Peyer's patch (tissue), 4 donors: ENCODE data around the gene NCDN. TPM values are rescaled to one million over a fixed set of nuclear protein-coding genes. Genes with fewer than 3 reads are reported as not detected.

Source experiments
- DNase-seq, 3 donors: peaks; one replicate each; pipeline ENCODE4 v3.0.0-alpha.2; 2017 to 2019
- H3K27ac ChIP-seq, 4 donors: fragments of 200-600 bp; sonication (generic); one replicate each; pipeline ENCODE4 v1.5.1; 2016 to 2019
- H3K27me3 ChIP-seq, 2 donors: fragments of 200-600 bp; sonication (generic); one replicate each; pipeline ENCODE4 v1.5.1; 2019
- H3K36me3 ChIP-seq, 3 donors: fragments of 200-600 bp; sonication (generic); one replicate each; pipeline ENCODE4 v1.5.1; 2016 to 2019
- H3K4me1 ChIP-seq, 4 donors: fragments of 200-600 bp; sonication (generic); one replicate each; pipeline ENCODE4 v1.5.1; 2016 to 2019
- H3K4me3 ChIP-seq, 4 donors: fragments of 200-600 bp; sonication (generic); 1 replicate in 3 of 4; 2 replicates in 1 of 4; pipeline ENCODE4 v1.5.1; 2016 to 2019; ENCODE audit warnings: mild to moderate bottlenecking in 1 of 4
- H3K9me3 ChIP-seq, 4 donors: fragments of 200-600 bp; sonication (generic); one replicate each; pipeline ENCODE4 v1.5.1; 2016 to 2019; ENCODE audit warnings: mild to moderate bottlenecking in 1 of 4
- POLR2A ChIP-seq, 2 donors: fragments of 450-650 bp; IDR thresholded peaks; one replicate each; pipeline ENCODE4 v1.5.1; 2017; ENCODE audit warnings: antibody characterized with exemption in 2 of 2, mild to moderate bottlenecking in 2 of 2, moderate library complexity in 2 of 2
- total RNA-seq, 4 donors: library from RNA; depleted of rRNA; stranded (reverse); fragments of >200 nt; gene quantifications; one replicate each; pipeline ENCODE4 v1.1.0, GENCODE V29; 2016
- TF ChIP-seq, protein P1 (sequence below), 6 experiments: fragments of 450-650 bp in 4 of 6; fragments of 200-600 bp in 2 of 6; sonication (generic) in 1 of 6; IDR thresholded peaks; one replicate each; pipeline ENCODE4 v1.5.1; 2017 to 2019; ENCODE audit warnings: antibody characterized with exemption in 6 of 6, mild to moderate bottlenecking in 3 of 6, moderate library complexity in 1 of 6

The NCDN gene
- total RNA-seq, 4 donors from 2014 or later = 6.3 to 15.3 (median 13.2) TPM

GRCh38 chr1:35539073-35539823 lies 18.4 kb upstream of the NCDN start:
- TF ChIP-seq POLR2A (IDR thresholded peaks at IDR 0.05) = no peak
- TF ChIP-seq, protein P1, sequence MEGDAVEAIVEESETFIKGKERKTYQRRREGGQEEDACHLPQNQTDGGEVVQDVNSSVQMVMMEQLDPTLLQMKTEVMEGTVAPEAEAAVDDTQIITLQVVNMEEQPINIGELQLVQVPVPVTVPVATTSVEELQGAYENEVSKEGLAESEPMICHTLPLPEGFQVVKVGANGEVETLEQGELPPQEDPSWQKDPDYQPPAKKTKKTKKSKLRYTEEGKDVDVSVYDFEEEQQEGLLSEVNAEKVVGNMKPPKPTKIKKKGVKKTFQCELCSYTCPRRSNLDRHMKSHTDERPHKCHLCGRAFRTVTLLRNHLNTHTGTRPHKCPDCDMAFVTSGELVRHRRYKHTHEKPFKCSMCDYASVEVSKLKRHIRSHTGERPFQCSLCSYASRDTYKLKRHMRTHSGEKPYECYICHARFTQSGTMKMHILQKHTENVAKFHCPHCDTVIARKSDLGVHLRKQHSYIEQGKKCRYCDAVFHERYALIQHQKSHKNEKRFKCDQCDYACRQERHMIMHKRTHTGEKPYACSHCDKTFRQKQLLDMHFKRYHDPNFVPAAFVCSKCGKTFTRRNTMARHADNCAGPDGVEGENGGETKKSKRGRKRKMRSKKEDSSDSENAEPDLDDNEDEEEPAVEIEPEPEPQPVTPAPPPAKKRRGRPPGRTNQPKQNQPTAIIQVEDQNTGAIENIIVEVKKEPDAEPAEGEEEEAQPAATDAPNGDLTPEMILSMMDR (IDR thresholded peaks at IDR 0.05) = no peak
- Histone ChIP-seq H3K9me3 (no peaks in the 10 kb centered on the region), H3K36me3 (peaks cover 0 to 9% (median 0%) of the 10 kb centered on the region in 3 donors), H3K4me1 (peaks cover 0 to 25% (median 7%) of the 10 kb centered on the region in 4 donors), H3K4me3 (no peak overlapping the region), H3K27ac (peak overlapping the region; percentile 42 to 48 (median 46)), H3K27me3 (no peaks in the 10 kb centered on the region)
- DNase-seq = peak in 1 of 3 donors; percentile 40

- TF ChIP-seq, protein P1 (IDR thresholded peaks at IDR 0.05) = no peak
- no peak for TF ChIP-seq POLR2A (IDR thresholded peaks at IDR 0.05)
- Histone ChIP-seq H3K36me3 (peaks cover 0 to 9% (median 0%) of the 10 kb centered on the region in 3 donors), H3K27me3 (no peaks in the 10 kb centered on the region), H3K4me1 (peaks cover 0 to 25% (median 7%) of the 10 kb centered on the region in 4 donors), H3K4me3 (no peak overlapping the region), H3K9me3 (no peaks in the 10 kb centered on the region), H3K27ac (peak overlapping the region in 3 of 4 donors; percentile 42 to 47 (median 44))
- DNase-seq = no peak
Measured at GRCh38 chr1:35539824-35540261, 17.8 kb upstream of the NCDN start.

DNA sequence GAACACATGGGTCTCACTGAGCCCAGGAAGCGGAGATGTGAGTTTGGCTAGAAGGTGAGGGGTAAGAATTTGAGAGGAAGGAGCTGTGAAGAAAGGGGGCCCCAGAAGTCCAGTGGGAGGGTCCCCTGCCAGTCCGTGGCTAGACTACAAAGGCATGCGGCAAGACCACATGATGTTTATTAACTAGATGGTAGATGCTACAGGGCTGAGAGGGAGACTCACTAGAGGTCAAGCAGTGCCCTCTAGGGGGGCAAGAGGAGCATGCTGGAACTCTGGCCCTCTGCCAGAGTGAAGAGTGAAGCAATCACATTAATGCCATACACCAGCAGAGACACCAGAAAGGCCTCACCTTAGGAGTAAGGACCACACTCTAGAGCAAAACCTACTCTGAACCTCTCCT lies 12.6 kb upstream of the NCDN start:
- Histone ChIP-seq H3K4me3 (no peak overlapping the region), H3K27me3 (no peaks in the 10 kb centered on the region), H3K36me3 (peaks cover 0 to 33% (median 0%) of the 10 kb centered on the region in 3 donors), H3K9me3 (no peaks in the 10 kb centered on the region), H3K27ac (no peak overlapping the region), H3K4me1 (peaks cover 0 to 13% (median 0%) of the 10 kb centered on the region in 4 donors)
- DNase-seq = peak in 1 of 3 donors; percentile 34
- TF ChIP-seq, protein P1 (IDR thresholded peaks at IDR 0.05) = peak in 3 of 6 experiments; percentile 12 to 28 (median 24)
- no peak for TF ChIP-seq POLR2A (IDR thresholded peaks at IDR 0.05)

GRCh38 chr1:35546614-35547013 lies 11.0 kb upstream of the NCDN start:
- peaks cover 0 to 4% (median 0%) of the 10 kb centered on the region in 4 donors for H3K4me1 ChIP-seq

GRCh38 chr1:35553851-35554250 lies 3.7 kb upstream of the NCDN start:
- no peak overlapping the region for H3K27ac ChIP-seq
- no peaks in the 10 kb centered on the region for H3K9me3 ChIP-seq
- H3K36me3 ChIP-seq = peaks cover 0 to 36% (median 0%) of the 10 kb centered on the region in 3 donors
- peaks cover 4 to 42% (median 6%) of the 10 kb centered on the region in 4 donors for H3K4me1 ChIP-seq
- no peak overlapping the region for H3K4me3 ChIP-seq
- H3K27me3 ChIP-seq = no peaks in the 10 kb centered on the region
- no peak for DNase-seq
- TF ChIP-seq, protein P1 (IDR thresholded peaks at IDR 0.05) = no peak
- TF ChIP-seq POLR2A (IDR thresholded peaks at IDR 0.05) = no peak

More at GRCh38 chr1:35546614-35547013, 11.0 kb upstream of the NCDN start:
- Histone ChIP-seq H3K27ac (no peak overlapping the region), H3K36me3 (peaks cover 0 to 44% (median 0%) of the 10 kb centered on the region in 3 donors), H3K4me3 (no peak overlapping the region), H3K9me3 (no peaks in the 10 kb centered on the region), H3K27me3 (no peaks in the 10 kb centered on the region)
- no peak for TF ChIP-seq POLR2A (IDR thresholded peaks at IDR 0.05)
- TF ChIP-seq, protein P1 (IDR thresholded peaks at IDR 0.05) = no peak
- no peak for DNase-seq
